ENCODE results near the gene AP3M1. TPM values are rescaled to one million over a fixed set of nuclear protein-coding genes. Genes with fewer than 3 reads are reported as not detected.

The AP3M1 gene
- total RNA-seq, 1 donor from 2014 or later = 48.0 TPM

DNA sequence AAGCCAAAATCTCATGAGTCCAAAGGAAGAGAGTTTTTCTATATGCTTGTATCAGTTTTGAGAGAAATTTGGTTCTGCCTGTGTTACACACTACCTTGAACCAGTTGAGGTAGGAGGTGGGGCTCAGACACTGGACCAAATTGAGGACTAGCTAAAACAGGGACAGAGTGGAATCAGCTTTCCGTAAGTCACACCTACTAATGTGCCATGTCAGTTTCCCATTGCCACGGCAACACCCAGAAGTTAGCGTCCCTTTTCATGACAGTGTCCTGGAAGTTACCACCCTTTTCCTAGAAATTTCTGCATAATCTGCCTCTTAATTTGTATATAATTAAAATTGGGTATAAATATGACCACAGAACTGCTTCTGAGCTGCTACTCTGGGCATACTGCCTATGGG, 9.4 kb upstream of the AP3M1 start:
- Mint-ChIP-seq H3K9me3 (no peaks in the 10 kb centered on the region), H3K4me3 (no peak overlapping the region), H3K27me3 (no peaks in the 10 kb centered on the region), H3K36me3 (no peaks in the 10 kb centered on the region), H3K27ac (no peak overlapping the region), H3K4me1 (ENCODE audit: unreplicated experiment) (peaks cover 21% of the 10 kb centered on the region)
- no peak for TF ChIP-seq CTCF (conservative IDR thresholded peaks at IDR 0.05)
- DNase-seq (ENCODE audit: extremely low spot score, unreplicated experiment) = no peak

DNA sequence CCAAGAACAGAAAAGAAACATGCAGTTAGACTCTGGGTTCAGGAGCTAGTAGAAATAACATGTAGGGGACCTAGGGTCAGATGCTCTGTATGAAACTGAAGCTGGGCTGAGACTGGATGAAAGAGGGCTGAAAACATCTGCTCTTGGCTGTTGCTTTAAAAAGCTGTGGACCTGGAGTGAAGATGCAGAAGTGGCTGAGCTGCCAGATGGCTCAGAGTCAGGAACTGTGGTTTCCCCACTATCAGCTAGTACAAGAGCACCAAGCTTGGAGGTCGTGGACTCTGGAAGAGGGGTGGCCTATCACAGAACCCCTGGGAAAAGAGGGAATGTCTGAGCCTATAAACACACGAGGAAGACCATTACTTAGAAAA, 6.3 kb upstream of the AP3M1 start:
- Mint-ChIP-seq H3K4me1 (ENCODE audit: unreplicated experiment) (peaks cover 30% of the 10 kb centered on the region), H3K27me3 (no peaks in the 10 kb centered on the region), H3K9me3 (no peaks in the 10 kb centered on the region), H3K36me3 (no peaks in the 10 kb centered on the region), H3K4me3 (no peak overlapping the region), H3K27ac (no peak overlapping the region)
- no peak for DNase-seq (ENCODE audit: extremely low spot score, unreplicated experiment)
- TF ChIP-seq CTCF (conservative IDR thresholded peaks at IDR 0.05) = no peak

DNA sequence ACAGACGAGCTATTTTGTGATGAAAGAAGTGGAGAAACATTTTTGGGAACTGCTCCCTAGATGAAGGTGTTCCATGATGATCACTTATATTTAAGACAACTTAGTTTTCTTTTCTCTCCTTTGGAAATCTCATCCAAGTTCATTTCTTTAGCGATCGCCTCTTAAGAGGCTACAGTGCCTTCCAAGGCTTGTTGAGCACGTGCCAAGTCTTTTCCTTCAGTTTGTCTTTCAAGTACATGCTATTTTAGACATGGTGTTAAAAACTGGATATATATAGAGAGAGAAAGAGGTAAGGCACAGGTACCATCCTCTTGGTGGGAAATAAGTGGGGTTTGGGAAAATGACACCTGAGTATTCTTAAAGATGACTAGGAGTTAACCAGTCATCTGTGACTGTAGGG, 3.0 kb upstream of the AP3M1 start:
- no peaks in the 10 kb centered on the region for H3K27me3 Mint-ChIP-seq
- peak overlapping the region; percentile 35 for H3K4me3 Mint-ChIP-seq
- peaks cover 30% of the 10 kb centered on the region for H3K4me1 Mint-ChIP-seq (ENCODE audit: unreplicated experiment)
- no peak for DNase-seq (ENCODE audit: extremely low spot score, unreplicated experiment)
- H3K36me3 Mint-ChIP-seq = no peaks in the 10 kb centered on the region
- H3K9me3 Mint-ChIP-seq = no peaks in the 10 kb centered on the region
- no peak for TF ChIP-seq CTCF (conservative IDR thresholded peaks at IDR 0.05)
- H3K27ac Mint-ChIP-seq = no peak overlapping the region

DNA sequence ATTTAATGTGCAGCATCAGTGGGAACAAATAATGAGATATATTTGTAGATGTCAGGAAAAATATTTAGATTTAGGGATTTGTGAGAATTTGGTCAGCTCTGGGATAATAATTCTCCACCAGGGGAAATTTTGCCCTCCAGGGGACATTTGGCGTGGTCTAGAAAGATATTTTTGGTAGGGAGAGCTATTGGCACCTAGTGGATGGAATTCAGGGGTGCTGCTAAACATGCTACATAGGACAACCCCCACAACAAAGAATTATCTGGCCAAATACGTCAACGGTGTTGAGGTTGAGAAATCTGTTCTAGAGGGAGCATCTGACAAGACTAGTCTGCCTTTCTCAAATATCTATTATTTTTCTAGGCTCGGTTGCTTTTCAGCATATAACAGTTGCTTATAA, 2.5 kb upstream of the AP3M1 start:
- no peak for DNase-seq (ENCODE audit: extremely low spot score, unreplicated experiment)
- Mint-ChIP-seq H3K36me3 (peaks cover under 1% of the 10 kb centered on the region), H3K4me1 (ENCODE audit: unreplicated experiment) (peaks cover 32% of the 10 kb centered on the region), H3K27ac (no peak overlapping the region), H3K27me3 (no peaks in the 10 kb centered on the region), H3K9me3 (no peaks in the 10 kb centered on the region), H3K4me3 (peak overlapping the region; percentile 35)
- TF ChIP-seq CTCF (conservative IDR thresholded peaks at IDR 0.05) = peak; percentile 65

DNA sequence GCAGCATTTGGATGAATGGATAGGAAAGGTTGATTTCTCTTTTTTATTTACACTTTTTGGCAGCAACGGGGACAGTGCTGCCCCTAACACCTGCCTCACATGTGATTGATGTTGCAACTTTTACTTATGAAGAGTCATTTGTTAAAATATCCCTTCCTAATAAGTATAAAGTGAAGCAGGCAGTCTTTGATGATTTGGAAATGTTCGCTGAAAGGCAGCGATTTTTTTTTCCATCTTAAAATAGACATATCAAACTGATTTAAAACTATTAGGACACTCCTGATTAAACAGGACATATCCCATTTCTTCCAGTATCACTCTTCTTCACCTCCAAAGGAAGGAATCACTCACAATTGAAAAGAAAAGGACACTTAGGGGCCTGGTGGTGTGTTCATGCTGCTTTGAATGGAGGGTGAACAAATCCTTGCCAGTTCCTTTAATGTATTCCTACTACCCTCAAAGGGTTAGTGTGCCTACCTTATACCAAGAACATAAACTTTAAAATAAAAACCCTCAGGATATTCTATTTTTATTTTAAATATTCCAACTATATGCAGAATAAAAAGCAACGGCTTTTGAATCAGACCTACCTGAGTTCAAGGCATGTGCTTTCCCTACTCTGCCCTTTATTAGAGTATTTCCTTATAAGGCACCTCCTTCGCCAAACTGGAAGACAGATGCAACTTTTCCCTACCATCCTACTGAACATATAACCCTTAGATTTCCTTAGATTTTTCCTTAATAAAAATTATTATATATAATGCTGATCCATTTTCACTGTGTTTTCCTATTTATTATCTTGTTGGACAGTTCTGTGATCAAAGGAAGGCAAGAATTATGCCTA, 1.5 kb upstream of the AP3M1 start:
- H3K4me3 Mint-ChIP-seq = no peak overlapping the region
- peaks cover 36% of the 10 kb centered on the region for H3K4me1 Mint-ChIP-seq (ENCODE audit: unreplicated experiment)

More for the DNA sequence above, 1.5 kb upstream of the AP3M1 start:
- Mint-ChIP-seq H3K27me3 (no peaks in the 10 kb centered on the region), H3K36me3 (peaks cover 4% of the 10 kb centered on the region), H3K27ac (no peak overlapping the region), H3K9me3 (no peaks in the 10 kb centered on the region)
- no peak for TF ChIP-seq CTCF (conservative IDR thresholded peaks at IDR 0.05)
- DNase-seq (ENCODE audit: extremely low spot score, unreplicated experiment) = no peak
